Breast epithelium (tissue), 4 donors: Measurements from ENCODE around the gene ACACB. TPM values are rescaled to one million over a fixed set of nuclear protein-coding genes. Genes with fewer than 3 reads are reported as not detected.

Experiments
- DNase-seq, 2 donors: peaks; one replicate each; pipeline ENCODE4 v3.0.0-alpha.2; 2019; ENCODE audit warnings: low spot score in 2 of 2
- H3K27ac ChIP-seq, 2 donors: fragments of 200-600 bp; sonication (generic) in 1 of 2; one replicate each; pipeline ENCODE4 v1.5.1; 2016 to 2019; ENCODE audit warnings: mild to moderate bottlenecking in 1 of 2
- H3K27me3 ChIP-seq, 2 donors: fragments of 200-600 bp; sonication (generic) in 1 of 2; one replicate each; pipeline versions ENCODE4 v1.5.1 to v1.6.0; 2017 to 2019; ENCODE audit warnings: control low read depth in 1 of 2, mild to moderate bottlenecking in 1 of 2
- H3K36me3 ChIP-seq: fragments of 200-600 bp; one replicate; pipeline ENCODE4 v1.5.1; 2019
- H3K4me1 ChIP-seq, 2 donors: fragments of 200-600 bp; sonication (generic); one replicate each; pipeline ENCODE4 v1.5.1; 2016 to 2019; ENCODE audit warnings: control low read depth in 1 of 2
- H3K4me3 ChIP-seq, 3 donors: fragments of 200-600 bp; sonication (generic); 1 replicate in 2 of 3; 2 replicates in 1 of 3; pipeline ENCODE4 v1.5.1; 2016 to 2019; ENCODE audit warnings: mild to moderate bottlenecking in 3 of 3, moderate library complexity in 2 of 3
- H3K9me3 ChIP-seq, 2 donors: fragments of 200-600 bp; sonication (generic) in 1 of 2; one replicate each; pipeline ENCODE4 v1.5.1; 2016 to 2019; ENCODE audit warnings: control low read depth in 1 of 2
- POLR2A ChIP-seq: fragments of 450-650 bp; IDR thresholded peaks from one replicate; pipeline ENCODE4 v1.6.1; 2016; ENCODE audit warnings: antibody characterized with exemption, mild to moderate bottlenecking, moderate library complexity
- POLR2AphosphoS5 ChIP-seq, 3 donors: sonication (generic); formaldehyde crosslinking; IDR thresholded peaks; one replicate each; pipeline ENCODE4 v1.6.1; 2017; ENCODE audit warnings: antibody characterized with exemption in 3 of 3
- intact Hi-C: fragments of 100-400 bp; cut with DNase I; formaldehyde crosslinking; loops from one replicate; pipeline ENCODE4 v1.15.1; 2023; ENCODE audit warnings: low total_unique reads
- total RNA-seq, 3 donors: library from RNA; depleted of rRNA; stranded (reverse); fragments of >200 nt; gene quantifications; one replicate each; pipeline ENCODE4 v1.1.0, GENCODE V29; 2016
- TF ChIP-seq, protein P1 (sequence below), 3 donors: fragments of 450-650 bp; IDR thresholded peaks; one replicate each; pipeline ENCODE4 v1.5.1; 2016 to 2017; ENCODE audit warnings: antibody characterized with exemption in 3 of 3, mild to moderate bottlenecking in 3 of 3, moderate library complexity in 3 of 3

The ACACB gene
- total RNA-seq, 3 donors from 2014 or later: 223 to 957 (median 301) TPM

DNA sequence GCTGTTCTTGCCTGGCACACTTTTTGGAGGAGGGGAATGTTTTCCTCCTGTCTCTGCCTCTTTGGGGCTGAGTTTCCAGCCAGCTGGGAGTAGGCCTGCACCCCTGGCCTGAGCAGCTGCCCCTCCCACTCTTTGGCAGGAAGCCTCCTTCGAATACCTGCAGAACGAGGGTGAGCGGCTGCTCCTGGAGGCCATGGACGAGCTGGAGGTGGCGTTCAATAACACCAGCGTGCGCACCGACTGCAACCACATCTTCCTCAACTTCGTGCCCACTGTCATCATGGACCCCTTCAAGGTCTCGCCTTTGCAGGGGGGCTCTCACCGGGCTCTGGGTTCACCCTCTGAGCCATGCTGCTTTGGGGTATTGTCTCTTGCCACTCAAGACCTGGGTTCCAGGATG lies 123.3 kb downstream of the ACACB start:
- DNase-seq: no peak
- Histone ChIP-seq H3K27ac (no peak overlapping the region), H3K9me3 (no peaks in the 10 kb centered on the region), H3K4me3 (no peak overlapping the region), H3K4me1 (no peaks in the 10 kb centered on the region), H3K36me3 (no peaks in the 10 kb centered on the region), H3K27me3 (no peaks in the 10 kb centered on the region)
- TF ChIP-seq POLR2AphosphoS5 (IDR thresholded peaks at IDR 0.05) (no peak), POLR2A (no peak)
- TF ChIP-seq, protein P1, sequence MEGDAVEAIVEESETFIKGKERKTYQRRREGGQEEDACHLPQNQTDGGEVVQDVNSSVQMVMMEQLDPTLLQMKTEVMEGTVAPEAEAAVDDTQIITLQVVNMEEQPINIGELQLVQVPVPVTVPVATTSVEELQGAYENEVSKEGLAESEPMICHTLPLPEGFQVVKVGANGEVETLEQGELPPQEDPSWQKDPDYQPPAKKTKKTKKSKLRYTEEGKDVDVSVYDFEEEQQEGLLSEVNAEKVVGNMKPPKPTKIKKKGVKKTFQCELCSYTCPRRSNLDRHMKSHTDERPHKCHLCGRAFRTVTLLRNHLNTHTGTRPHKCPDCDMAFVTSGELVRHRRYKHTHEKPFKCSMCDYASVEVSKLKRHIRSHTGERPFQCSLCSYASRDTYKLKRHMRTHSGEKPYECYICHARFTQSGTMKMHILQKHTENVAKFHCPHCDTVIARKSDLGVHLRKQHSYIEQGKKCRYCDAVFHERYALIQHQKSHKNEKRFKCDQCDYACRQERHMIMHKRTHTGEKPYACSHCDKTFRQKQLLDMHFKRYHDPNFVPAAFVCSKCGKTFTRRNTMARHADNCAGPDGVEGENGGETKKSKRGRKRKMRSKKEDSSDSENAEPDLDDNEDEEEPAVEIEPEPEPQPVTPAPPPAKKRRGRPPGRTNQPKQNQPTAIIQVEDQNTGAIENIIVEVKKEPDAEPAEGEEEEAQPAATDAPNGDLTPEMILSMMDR (IDR thresholded peaks at IDR 0.05): no peak
- intact Hi-C loops: loop anchor here (5.0 kb wide), 1 partner anchor 717 kb away; no protein-coding TSS in a partner anchor

DNA sequence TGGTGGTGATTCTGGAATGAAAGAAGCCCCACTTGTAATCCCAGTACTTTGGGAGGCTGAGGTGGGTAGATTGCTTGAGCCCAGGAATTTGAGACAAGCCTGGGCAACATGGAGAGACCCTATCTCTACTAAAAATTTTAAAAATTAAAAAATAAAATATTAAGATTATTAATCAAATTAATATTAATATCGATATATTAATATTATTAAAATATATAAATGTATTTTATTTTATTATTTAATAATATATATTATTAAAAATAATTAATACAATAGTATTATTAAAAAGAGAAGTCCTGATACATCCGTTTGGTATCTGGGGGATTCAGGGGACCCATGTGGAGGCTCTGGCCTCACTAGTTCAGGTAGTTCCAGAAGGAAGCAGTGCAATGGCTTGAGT lies 124.0 kb downstream of the ACACB start:
- H3K4me3 ChIP-seq: no peak overlapping the region
- H3K36me3 ChIP-seq: peaks cover 4% of the 10 kb centered on the region
- TF ChIP-seq, protein P1 (IDR thresholded peaks at IDR 0.05): no peak
- H3K4me1 ChIP-seq: no peaks in the 10 kb centered on the region
- H3K27me3 ChIP-seq: no peaks in the 10 kb centered on the region
- intact Hi-C loops: loop anchor here (5.0 kb wide), 1 partner anchor 718 kb away; no protein-coding TSS in a partner anchor
- no peak for DNase-seq
- no peaks in the 10 kb centered on the region for H3K9me3 ChIP-seq
- no peak overlapping the region for H3K27ac ChIP-seq

DNA sequence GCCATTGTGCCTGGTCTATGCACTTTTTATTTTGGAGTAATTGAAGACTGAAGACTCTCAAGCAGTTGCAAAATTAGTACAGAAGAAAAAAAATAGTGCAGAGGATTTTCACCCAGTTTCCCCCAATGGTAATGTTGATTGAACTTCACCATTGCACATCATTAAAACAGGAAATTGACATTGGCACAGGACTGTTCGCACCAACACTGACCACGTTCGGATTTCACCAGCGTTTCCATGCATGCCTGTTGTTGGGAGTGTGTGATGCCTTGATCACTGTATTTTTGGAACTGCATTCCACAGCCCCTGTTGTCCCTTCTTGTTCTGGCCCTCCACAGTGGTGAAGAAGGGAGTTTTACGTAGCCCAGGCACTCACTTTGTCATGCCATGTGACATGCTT lies 125.5 kb downstream of the ACACB start:
- Histone ChIP-seq H3K9me3 (no peaks in the 10 kb centered on the region), H3K27me3 (no peaks in the 10 kb centered on the region), H3K27ac (no peak overlapping the region), H3K4me1 (no peaks in the 10 kb centered on the region), H3K4me3 (no peak overlapping the region), H3K36me3 (peaks cover 7% of the 10 kb centered on the region)
- no peak for DNase-seq
- TF ChIP-seq POLR2AphosphoS5 (IDR thresholded peaks at IDR 0.05) (no peak), POLR2A (no peak)
- TF ChIP-seq, protein P1 (IDR thresholded peaks at IDR 0.05): no peak
- intact Hi-C loops: loop anchor here (5.0 kb wide), 1 partner anchor 720 kb away; no protein-coding TSS in a partner anchor

DNA sequence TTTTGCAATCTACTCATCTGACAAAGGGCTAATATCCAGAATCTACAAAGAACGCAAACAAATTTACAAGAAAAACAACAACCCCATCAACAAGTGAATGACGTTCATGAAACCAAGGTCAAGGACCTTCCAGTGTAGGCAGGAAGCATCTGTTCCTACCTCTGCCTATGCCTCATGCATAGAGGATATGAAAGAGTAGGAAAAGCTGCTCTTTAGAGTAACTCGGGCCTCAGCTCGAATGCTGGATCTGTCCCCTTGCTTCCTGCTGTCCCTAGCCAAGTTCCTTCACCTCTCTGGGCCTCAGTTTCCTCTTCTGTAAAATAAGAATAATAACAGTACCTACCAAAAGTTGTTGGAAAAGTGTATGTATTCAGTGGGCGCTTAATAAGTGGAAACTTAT lies 127.7 kb downstream of the ACACB start:
- Histone ChIP-seq H3K4me1 (no peaks in the 10 kb centered on the region), H3K27me3 (no peaks in the 10 kb centered on the region), H3K9me3 (no peaks in the 10 kb centered on the region), H3K36me3 (peaks cover 7% of the 10 kb centered on the region), H3K4me3 (no peak overlapping the region), H3K27ac (no peak overlapping the region)
- TF ChIP-seq, protein P1 (IDR thresholded peaks at IDR 0.05): no peak
- no peak for TF ChIP-seq POLR2A
- TF ChIP-seq POLR2AphosphoS5 (IDR thresholded peaks at IDR 0.05): no peak
- no peak for DNase-seq
- intact Hi-C loops: loop anchor here (5.0 kb wide), 1 partner anchor 722 kb away; no protein-coding TSS in a partner anchor

GRCh38 chr12:109246221-109246620 lies 129.8 kb downstream of the ACACB start:
- Histone ChIP-seq H3K27ac (no peak overlapping the region), H3K36me3 (peaks cover 7% of the 10 kb centered on the region), H3K4me3 (no peak overlapping the region), H3K27me3 (no peaks in the 10 kb centered on the region), H3K9me3 (no peaks in the 10 kb centered on the region), H3K4me1 (no peaks in the 10 kb centered on the region)
- TF ChIP-seq POLR2A: no peak
- TF ChIP-seq POLR2AphosphoS5 (IDR thresholded peaks at IDR 0.05): no peak
- TF ChIP-seq, protein P1 (IDR thresholded peaks at IDR 0.05): no peak
- intact Hi-C loops: no loop called here
- DNase-seq: no peak
